KMS-11 (cell line): Measurements from ENCODE around the gene SLC16A2.

Experiments used
- H2AFZ ChIP-seq: fragments of 200-600 bp; sonication (generic); 2 replicates; pipeline ENCODE4 v1.6.1; 2016; ENCODE audit warnings: antibody characterized with exemption, mixed run types, low read depth
- H3K27ac ChIP-seq: fragments of 200-600 bp; sonication (generic); 2 replicates; pipeline ENCODE4 v1.6.1; 2016; ENCODE audit warnings: mild to moderate bottlenecking, mixed run types
- H3K27me3 ChIP-seq: fragments of 200-600 bp; sonication (generic); 2 replicates; pipeline ENCODE4 v1.6.1; 2017; ENCODE audit warnings: mild to moderate bottlenecking, low read depth, mixed run types, moderate library complexity; ENCODE audit not compliant: insufficient read depth
- H3K36me3 ChIP-seq: fragments of 200-600 bp; sonication (generic); 2 replicates; pipeline ENCODE4 v1.6.1; 2017; ENCODE audit warnings: mild to moderate bottlenecking, mixed run types; ENCODE audit not compliant: insufficient read depth
- H3K4me1 ChIP-seq: fragments of 200-600 bp; sonication (generic); 2 replicates; pipeline ENCODE4 v1.6.1; 2016; ENCODE audit warnings: mild to moderate bottlenecking, low read depth, mixed run types; ENCODE audit not compliant: poor library complexity, severe bottlenecking
- H3K4me2 ChIP-seq: fragments of 200-600 bp; sonication (generic); 2 replicates; pipeline ENCODE4 v1.7.0; 2016; ENCODE audit warnings: mild to moderate bottlenecking, mixed run types
- H3K4me3 ChIP-seq: fragments of 200-600 bp; sonication (generic); IDR thresholded peaks from 2 replicates; pipeline ENCODE4 v1.6.1; 2017; ENCODE audit warnings: low read depth, low read length, mixed read lengths; ENCODE audit not compliant: insufficient read depth
- H3K79me2 ChIP-seq: fragments of 200-600 bp; sonication (generic); 2 replicates; pipeline ENCODE4 v1.6.1; 2016; ENCODE audit warnings: low read depth, mixed run types; ENCODE audit not compliant: insufficient read depth
- H3K9ac ChIP-seq: fragments of 200-600 bp; sonication (generic); 2 replicates; pipeline ENCODE4 v1.6.1; 2016; ENCODE audit warnings: mild to moderate bottlenecking, mixed run types
- H4K20me1 ChIP-seq: fragments of 200-600 bp; sonication (generic); 2 replicates; pipeline ENCODE4 v1.6.1; 2016; ENCODE audit warnings: mild to moderate bottlenecking, mixed run types; ENCODE audit not compliant: insufficient read depth
- TF ChIP-seq, protein P1 (sequence below): fragments of 200-600 bp; sonication (generic); conservative IDR thresholded peaks from 2 replicates; pipeline ENCODE4 v1.6.1; 2017; ENCODE audit warnings: low read depth, mild to moderate bottlenecking, antibody characterized with exemption, low read length, moderate library complexity, mixed read lengths

The SLC16A2 gene

DNA sequence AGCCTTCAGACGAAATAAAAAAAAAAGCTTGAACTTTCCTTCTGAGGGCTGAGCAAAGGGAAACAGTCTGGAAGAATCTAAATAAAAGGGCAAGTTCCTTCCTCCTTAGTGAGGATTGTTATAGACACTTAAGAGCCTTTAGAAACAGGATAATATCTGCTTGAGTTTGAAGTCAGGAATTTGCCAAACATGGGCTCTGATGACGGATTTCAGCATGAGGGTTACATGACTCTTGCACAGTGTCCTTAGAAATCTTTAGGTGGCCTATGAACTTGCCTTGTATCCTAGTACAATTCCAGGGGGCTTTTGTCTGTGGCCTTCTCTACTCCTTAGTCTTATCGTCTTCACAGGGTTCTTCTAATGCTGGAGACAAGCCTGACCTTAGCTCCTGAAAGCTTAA is 99.0 kb downstream of the SLC16A2 start:
- no peak overlapping the region for H3K9ac ChIP-seq
- H4K20me1 ChIP-seq, result no peaks in the 10 kb centered on the region
- H3K36me3 ChIP-seq, result no peaks in the 10 kb centered on the region
- TF ChIP-seq, protein P1, sequence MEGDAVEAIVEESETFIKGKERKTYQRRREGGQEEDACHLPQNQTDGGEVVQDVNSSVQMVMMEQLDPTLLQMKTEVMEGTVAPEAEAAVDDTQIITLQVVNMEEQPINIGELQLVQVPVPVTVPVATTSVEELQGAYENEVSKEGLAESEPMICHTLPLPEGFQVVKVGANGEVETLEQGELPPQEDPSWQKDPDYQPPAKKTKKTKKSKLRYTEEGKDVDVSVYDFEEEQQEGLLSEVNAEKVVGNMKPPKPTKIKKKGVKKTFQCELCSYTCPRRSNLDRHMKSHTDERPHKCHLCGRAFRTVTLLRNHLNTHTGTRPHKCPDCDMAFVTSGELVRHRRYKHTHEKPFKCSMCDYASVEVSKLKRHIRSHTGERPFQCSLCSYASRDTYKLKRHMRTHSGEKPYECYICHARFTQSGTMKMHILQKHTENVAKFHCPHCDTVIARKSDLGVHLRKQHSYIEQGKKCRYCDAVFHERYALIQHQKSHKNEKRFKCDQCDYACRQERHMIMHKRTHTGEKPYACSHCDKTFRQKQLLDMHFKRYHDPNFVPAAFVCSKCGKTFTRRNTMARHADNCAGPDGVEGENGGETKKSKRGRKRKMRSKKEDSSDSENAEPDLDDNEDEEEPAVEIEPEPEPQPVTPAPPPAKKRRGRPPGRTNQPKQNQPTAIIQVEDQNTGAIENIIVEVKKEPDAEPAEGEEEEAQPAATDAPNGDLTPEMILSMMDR, result no peak
- H3K79me2 ChIP-seq, result no peaks in the 10 kb centered on the region
- no peaks in the 10 kb centered on the region for H3K4me1 ChIP-seq
- no peak overlapping the region for H3K4me2 ChIP-seq
- no peak overlapping the region for H3K27ac ChIP-seq
- no peak overlapping the region for H3K4me3 ChIP-seq
- H2AFZ ChIP-seq, result no peak overlapping the region
- H3K27me3 ChIP-seq, result no peaks in the 10 kb centered on the region

DNA sequence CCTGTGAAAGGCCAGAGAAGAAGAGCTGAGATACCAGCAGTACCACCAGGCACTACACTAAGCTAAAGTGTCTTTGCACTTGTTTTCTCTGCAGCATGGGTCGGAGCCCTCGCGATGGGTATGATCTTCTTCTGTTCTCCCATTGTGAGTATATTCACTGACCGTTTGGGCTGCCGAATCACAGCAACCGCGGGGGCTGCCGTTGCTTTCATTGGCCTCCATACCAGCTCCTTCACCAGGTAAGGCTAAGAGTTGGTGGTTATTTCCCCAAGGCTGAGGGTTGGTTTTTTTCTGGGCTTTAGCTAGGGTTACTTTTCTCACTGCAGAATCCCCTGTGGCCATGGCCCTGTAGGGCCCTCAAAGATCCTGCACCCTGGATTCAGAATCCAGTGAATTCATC is 99.6 kb downstream of the SLC16A2 start:
- Histone ChIP-seq H3K4me2 (no peak overlapping the region), H3K79me2 (no peaks in the 10 kb centered on the region), H3K27me3 (no peaks in the 10 kb centered on the region), H4K20me1 (no peaks in the 10 kb centered on the region), H3K4me1 (no peaks in the 10 kb centered on the region), H3K36me3 (no peaks in the 10 kb centered on the region), H3K9ac (no peak overlapping the region), H3K4me3 (no peak overlapping the region), H3K27ac (no peak overlapping the region), H2AFZ (no peak overlapping the region)
- TF ChIP-seq, protein P1, result no peak

DNA sequence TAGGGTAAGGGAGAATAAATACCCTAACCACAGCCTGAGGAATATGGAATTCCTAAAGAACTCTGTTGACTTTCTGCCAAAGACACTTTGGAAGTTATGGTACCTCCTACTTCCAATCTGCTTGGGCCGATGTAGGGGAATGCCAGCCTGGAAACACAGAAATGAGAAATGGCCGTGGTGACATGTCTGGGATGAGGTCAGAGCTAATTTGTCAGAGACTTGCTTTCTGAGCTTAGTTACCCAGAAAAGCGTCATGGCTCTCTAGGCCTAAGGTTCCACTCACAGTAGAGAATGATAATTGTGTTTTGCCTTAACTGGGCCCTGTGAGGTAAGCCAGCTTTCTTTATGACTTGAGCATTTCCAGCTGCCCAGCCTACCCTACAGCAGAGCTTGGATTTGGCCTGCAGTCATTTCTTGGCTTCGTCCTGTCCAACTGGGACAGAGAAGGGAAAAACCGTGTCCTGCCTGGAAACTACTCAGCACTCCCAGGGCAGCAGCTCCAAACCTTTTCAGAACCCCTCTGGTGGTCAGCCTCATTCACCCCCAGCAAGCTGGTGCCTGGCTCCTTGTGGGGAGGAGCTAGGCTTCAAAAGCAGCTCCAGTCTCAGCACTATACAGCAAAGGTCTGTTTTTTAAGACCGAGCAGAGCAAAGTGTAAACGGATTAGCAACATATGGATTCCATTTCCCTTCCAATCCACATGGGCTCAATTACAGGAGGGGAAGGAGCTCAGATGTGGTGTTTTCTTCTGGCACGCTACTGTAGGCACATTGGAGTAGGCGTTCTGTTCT is 100.9 kb downstream of the SLC16A2 start:
- H3K27ac ChIP-seq, result no peak overlapping the region
- no peak overlapping the region for H3K4me3 ChIP-seq
- no peak overlapping the region for H3K4me2 ChIP-seq
- H3K9ac ChIP-seq, result no peak overlapping the region
- H3K4me1 ChIP-seq, result no peaks in the 10 kb centered on the region
- H3K36me3 ChIP-seq, result no peaks in the 10 kb centered on the region
- H3K27me3 ChIP-seq, result no peaks in the 10 kb centered on the region
- no peaks in the 10 kb centered on the region for H4K20me1 ChIP-seq
- TF ChIP-seq, protein P1, result no peak
- no peaks in the 10 kb centered on the region for H3K79me2 ChIP-seq
- no peak overlapping the region for H2AFZ ChIP-seq

- Histone ChIP-seq H2AFZ (no peak overlapping the region), H4K20me1 (no peaks in the 10 kb centered on the region), H3K36me3 (no peaks in the 10 kb centered on the region), H3K27me3 (no peaks in the 10 kb centered on the region), H3K4me3 (no peak overlapping the region), H3K79me2 (no peaks in the 10 kb centered on the region), H3K4me1 (no peaks in the 10 kb centered on the region), H3K4me2 (no peak overlapping the region), H3K9ac (no peak overlapping the region), H3K27ac (no peak overlapping the region)
- TF ChIP-seq, protein P1, result no peak
Observed at GRCh38 chrX:74523224-74523623, 101.9 kb downstream of the SLC16A2 start.
